Neural progenitor cell (in vitro differentiated cells): Measurements from ENCODE around the gene GNAZ.

Source experiments
- CTCF ChIP-seq: fragments of 200-600 bp; sonication (generic); IDR thresholded peaks from 2 replicates; pipeline ENCODE4 v1.5.1; 2017; ENCODE audit warnings: antibody characterized with exemption, mild to moderate bottlenecking
- EZH2 ChIP-seq: fragments of 200-600 bp; sonication (generic); IDR thresholded peaks from 2 replicates; pipeline ENCODE4 v1.6.1; 2017; ENCODE audit warnings: antibody characterized with exemption, mild to moderate bottlenecking, moderate library complexity

- TF ChIP-seq CTCF: no peak
- no peak for TF ChIP-seq EZH2
Observed at GRCh38 chr22:23035557-23036277, 34.6 kb upstream of the GNAZ start.
